Measurements from ENCODE around the gene GAB2. TPM values are rescaled to one million over a fixed set of nuclear protein-coding genes. Genes with fewer than 3 reads are reported as not detected.

GAB2 gene
- total and polyA plus RNA-seq, 2 of the 13 experiments (the other 11 are each of a cell fraction or from before 2014, with no cell fraction given) = 4.1 to 8.6 TPM

DNA sequence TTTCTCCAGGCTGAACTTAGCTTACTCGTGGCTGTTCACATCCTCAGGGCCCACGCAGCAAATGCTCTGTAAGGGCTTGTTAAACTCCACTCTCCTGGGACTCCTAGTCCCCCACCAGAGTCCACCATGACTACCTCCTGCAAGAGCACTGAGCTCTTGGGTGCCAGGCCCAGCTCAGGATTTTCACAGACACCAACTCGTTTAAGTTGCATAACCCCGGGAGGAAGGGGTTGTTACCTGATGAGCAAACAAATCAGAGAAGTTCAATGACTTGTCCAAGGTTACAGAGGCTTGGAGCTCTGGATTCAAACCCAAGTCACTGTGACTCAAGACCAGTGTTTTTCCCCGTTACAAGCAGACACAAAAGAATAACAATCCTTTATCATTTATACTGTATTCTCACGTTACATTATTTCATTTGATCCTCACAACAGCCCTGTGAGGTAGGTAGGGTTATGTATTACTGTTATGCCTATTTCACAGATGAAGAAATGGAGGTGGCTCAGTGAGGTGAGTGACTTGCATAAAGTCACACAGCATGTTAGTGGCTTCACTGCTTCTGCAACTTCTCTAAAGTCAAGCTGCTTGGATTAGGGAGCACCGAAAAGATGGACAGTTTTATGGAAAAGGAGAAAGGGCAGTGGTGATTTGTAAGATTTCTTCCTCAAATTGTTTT, 246.6 kb downstream of the GAB2 start (continued):
- TF ChIP-seq, protein P1, sequence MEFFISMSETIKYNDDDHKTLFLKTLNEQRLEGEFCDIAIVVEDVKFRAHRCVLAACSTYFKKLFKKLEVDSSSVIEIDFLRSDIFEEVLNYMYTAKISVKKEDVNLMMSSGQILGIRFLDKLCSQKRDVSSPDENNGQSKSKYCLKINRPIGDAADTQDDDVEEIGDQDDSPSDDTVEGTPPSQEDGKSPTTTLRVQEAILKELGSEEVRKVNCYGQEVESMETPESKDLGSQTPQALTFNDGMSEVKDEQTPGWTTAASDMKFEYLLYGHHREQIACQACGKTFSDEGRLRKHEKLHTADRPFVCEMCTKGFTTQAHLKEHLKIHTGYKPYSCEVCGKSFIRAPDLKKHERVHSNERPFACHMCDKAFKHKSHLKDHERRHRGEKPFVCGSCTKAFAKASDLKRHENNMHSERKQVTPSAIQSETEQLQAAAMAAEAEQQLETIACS (CRISPR knock-in tag; IDR thresholded peaks at IDR 0.05) = no peak
- TF ChIP-seq, protein P2, sequence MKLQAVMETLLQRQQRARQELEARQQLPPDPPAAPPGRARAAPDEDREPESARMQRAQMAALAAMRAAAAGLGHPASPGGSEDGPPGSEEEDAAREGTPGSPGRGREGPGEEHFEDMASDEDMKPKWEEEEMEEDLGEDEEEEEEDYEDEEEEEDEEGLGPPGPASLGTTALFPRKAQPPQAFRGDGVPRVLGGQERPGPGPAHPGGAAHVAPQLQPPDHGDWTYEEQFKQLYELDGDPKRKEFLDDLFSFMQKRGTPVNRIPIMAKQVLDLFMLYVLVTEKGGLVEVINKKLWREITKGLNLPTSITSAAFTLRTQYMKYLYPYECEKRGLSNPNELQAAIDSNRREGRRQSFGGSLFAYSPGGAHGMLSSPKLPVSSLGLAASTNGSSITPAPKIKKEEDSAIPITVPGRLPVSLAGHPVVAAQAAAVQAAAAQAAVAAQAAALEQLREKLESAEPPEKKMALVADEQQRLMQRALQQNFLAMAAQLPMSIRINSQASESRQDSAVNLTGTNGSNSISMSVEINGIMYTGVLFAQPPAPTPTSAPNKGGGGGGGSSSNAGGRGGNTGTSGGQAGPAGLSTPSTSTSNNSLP (IDR thresholded peaks at IDR 0.05; ENCODE audit: low read depth, low read length) = no peak
- TF ChIP-seq, protein P3, sequence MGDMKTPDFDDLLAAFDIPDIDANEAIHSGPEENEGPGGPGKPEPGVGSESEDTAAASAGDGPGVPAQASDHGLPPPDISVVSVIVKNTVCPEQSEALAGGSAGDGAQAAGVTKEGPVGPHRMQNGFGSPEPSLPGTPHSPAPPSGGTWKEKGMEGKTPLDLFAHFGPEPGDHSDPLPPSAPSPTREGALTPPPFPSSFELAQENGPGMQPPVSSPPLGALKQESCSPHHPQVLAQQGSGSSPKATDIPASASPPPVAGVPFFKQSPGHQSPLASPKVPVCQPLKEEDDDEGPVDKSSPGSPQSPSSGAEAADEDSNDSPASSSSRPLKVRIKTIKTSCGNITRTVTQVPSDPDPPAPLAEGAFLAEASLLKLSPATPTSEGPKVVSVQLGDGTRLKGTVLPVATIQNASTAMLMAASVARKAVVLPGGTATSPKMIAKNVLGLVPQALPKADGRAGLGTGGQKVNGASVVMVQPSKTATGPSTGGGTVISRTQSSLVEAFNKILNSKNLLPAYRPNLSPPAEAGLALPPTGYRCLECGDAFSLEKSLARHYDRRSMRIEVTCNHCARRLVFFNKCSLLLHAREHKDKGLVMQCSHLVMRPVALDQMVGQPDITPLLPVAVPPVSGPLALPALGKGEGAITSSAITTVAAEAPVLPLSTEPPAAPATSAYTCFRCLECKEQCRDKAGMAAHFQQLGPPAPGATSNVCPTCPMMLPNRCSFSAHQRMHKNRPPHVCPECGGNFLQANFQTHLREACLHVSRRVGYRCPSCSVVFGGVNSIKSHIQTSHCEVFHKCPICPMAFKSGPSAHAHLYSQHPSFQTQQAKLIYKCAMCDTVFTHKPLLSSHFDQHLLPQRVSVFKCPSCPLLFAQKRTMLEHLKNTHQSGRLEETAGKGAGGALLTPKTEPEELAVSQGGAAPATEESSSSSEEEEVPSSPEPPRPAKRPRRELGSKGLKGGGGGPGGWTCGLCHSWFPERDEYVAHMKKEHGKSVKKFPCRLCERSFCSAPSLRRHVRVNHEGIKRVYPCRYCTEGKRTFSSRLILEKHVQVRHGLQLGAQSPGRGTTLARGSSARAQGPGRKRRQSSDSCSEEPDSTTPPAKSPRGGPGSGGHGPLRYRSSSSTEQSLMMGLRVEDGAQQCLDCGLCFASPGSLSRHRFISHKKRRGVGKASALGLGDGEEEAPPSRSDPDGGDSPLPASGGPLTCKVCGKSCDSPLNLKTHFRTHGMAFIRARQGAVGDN (CRISPR knock-in tag; IDR thresholded peaks at IDR 0.05) = no peak
- TF ChIP-seq ZNF205 (CRISPR knock-in tag; IDR thresholded peaks at IDR 0.05) (no peak), HOXA9 (CRISPR knock-in tag; IDR thresholded peaks at IDR 0.05; ENCODE audit: borderline replicate concordance) (no peak), CHD2 (IDR thresholded peaks at IDR 0.05; ENCODE audit: low read depth, low read length) (no peak), CC2D1A (CRISPR knock-in tag; IDR thresholded peaks at IDR 0.05) (no peak)
- TF ChIP-seq, protein P4, sequence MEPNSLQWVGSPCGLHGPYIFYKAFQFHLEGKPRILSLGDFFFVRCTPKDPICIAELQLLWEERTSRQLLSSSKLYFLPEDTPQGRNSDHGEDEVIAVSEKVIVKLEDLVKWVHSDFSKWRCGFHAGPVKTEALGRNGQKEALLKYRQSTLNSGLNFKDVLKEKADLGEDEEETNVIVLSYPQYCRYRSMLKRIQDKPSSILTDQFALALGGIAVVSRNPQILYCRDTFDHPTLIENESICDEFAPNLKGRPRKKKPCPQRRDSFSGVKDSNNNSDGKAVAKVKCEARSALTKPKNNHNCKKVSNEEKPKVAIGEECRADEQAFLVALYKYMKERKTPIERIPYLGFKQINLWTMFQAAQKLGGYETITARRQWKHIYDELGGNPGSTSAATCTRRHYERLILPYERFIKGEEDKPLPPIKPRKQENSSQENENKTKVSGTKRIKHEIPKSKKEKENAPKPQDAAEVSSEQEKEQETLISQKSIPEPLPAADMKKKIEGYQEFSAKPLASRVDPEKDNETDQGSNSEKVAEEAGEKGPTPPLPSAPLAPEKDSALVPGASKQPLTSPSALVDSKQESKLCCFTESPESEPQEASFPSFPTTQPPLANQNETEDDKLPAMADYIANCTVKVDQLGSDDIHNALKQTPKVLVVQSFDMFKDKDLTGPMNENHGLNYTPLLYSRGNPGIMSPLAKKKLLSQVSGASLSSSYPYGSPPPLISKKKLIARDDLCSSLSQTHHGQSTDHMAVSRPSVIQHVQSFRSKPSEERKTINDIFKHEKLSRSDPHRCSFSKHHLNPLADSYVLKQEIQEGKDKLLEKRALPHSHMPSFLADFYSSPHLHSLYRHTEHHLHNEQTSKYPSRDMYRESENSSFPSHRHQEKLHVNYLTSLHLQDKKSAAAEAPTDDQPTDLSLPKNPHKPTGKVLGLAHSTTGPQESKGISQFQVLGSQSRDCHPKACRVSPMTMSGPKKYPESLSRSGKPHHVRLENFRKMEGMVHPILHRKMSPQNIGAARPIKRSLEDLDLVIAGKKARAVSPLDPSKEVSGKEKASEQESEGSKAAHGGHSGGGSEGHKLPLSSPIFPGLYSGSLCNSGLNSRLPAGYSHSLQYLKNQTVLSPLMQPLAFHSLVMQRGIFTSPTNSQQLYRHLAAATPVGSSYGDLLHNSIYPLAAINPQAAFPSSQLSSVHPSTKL (CRISPR knock-in tag; IDR thresholded peaks at IDR 0.05) = peak; percentile 79
- TF ChIP-seq, protein P5, sequence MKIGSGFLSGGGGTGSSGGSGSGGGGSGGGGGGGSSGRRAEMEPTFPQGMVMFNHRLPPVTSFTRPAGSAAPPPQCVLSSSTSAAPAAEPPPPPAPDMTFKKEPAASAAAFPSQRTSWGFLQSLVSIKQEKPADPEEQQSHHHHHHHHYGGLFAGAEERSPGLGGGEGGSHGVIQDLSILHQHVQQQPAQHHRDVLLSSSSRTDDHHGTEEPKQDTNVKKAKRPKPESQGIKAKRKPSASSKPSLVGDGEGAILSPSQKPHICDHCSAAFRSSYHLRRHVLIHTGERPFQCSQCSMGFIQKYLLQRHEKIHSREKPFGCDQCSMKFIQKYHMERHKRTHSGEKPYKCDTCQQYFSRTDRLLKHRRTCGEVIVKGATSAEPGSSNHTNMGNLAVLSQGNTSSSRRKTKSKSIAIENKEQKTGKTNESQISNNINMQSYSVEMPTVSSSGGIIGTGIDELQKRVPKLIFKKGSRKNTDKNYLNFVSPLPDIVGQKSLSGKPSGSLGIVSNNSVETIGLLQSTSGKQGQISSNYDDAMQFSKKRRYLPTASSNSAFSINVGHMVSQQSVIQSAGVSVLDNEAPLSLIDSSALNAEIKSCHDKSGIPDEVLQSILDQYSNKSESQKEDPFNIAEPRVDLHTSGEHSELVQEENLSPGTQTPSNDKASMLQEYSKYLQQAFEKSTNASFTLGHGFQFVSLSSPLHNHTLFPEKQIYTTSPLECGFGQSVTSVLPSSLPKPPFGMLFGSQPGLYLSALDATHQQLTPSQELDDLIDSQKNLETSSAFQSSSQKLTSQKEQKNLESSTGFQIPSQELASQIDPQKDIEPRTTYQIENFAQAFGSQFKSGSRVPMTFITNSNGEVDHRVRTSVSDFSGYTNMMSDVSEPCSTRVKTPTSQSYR (CRISPR knock-in tag; IDR thresholded peaks at IDR 0.05; ENCODE audit: borderline replicate concordance) = peak; percentile 38; the same call in 1 of the 2 replicates
- TF ChIP-seq, protein P6, sequence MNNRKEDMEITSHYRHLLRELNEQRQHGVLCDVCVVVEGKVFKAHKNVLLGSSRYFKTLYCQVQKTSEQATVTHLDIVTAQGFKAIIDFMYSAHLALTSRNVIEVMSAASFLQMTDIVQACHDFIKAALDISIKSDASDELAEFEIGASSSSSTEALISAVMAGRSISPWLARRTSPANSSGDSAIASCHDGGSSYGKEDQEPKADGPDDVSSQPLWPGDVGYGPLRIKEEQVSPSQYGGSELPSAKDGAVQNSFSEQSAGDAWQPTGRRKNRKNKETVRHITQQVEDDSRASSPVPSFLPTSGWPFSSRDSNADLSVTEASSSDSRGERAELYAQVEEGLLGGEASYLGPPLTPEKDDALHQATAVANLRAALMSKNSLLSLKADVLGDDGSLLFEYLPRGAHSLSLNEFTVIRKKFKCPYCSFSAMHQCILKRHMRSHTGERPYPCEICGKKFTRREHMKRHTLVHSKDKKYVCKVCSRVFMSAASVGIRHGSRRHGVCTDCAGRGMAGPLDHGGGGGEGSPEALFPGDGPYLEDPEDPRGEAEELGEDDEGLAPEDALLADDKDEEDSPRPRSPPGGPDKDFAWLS (CRISPR knock-in tag; IDR thresholded peaks at IDR 0.05; ENCODE audit: borderline replicate concordance) = no peak
